ENCODE results near the gene COMT.

The COMT gene

GRCh38 chr22:19984851-19985811 is 43.6 kb downstream of the COMT start:
- no peak for DNase-seq

GRCh38 chr22:19986011-19986409 is 44.4 kb downstream of the COMT start:
- DNase-seq: no peak

- DNase-seq: peak in 1 of 2 experiments; percentile 74
These were observed 45.1 kb downstream of the COMT start for GRCh38 chr22:19986410-19987341.

- no peak for DNase-seq
These were observed 46.1 kb downstream of the COMT start for GRCh38 chr22:19987394-19988306.

GRCh38 chr22:19988331-19988808 is 46.8 kb downstream of the COMT start:
- DNase-seq: no peak

- no peak for DNase-seq
These were observed 47.6 kb downstream of the COMT start for GRCh38 chr22:19988965-19989724.

- DNase-seq: no peak
These were observed 48.1 kb downstream of the COMT start for GRCh38 chr22:19989725-19990067.

GRCh38 chr22:19990188-19990587 is 48.6 kb downstream of the COMT start:
- DNase-seq: no peak

- no peak for DNase-seq
These were observed 49.2 kb downstream of the COMT start for GRCh38 chr22:19990609-19991394.

GRCh38 chr22:19991395-19991644 is 49.7 kb downstream of the COMT start:
- no peak for DNase-seq

- DNase-seq: no peak
These were observed 50.3 kb downstream of the COMT start for GRCh38 chr22:19991645-19992451.

GRCh38 chr22:19992481-19992911 is 50.9 kb downstream of the COMT start:
- no peak for DNase-seq

- DNase-seq: no peak
These were observed 51.4 kb downstream of the COMT start for GRCh38 chr22:19992921-19993355.

- no peak for DNase-seq
These were observed 52.4 kb downstream of the COMT start for GRCh38 chr22:19993926-19994325.

- no peak for DNase-seq
These were observed 53.5 kb downstream of the COMT start for GRCh38 chr22:19994851-19995610.

- no peak for DNase-seq
These were observed 54.2 kb downstream of the COMT start for GRCh38 chr22:19995611-19996339.

GRCh38 chr22:19996694-19997384 is 55.3 kb downstream of the COMT start:
- DNase-seq: no peak
